ENCODE measurements around the gene SLC6A11. TPM values are rescaled to one million over a fixed set of nuclear protein-coding genes. Genes with fewer than 3 reads are reported as not detected.
A peak's percentile ranks its signal among the peaks of the same experiment; 100 is the strongest.

The SLC6A11 gene
- total and polyA plus RNA-seq, 2 of the 13 experiments (the other 11 are each of a cell fraction or from before 2014, with no cell fraction given): 17.9 to 34.5 TPM

GRCh38 chr3:10928961-10929471 is 113.0 kb downstream of the SLC6A11 start:
- POLR2A ChIA-PET: no interaction called here
- Histone ChIP-seq H3K9ac (ENCODE audit: insufficient read depth, low read depth, low read length) (no peak overlapping the region), H3K4me2 (ENCODE audit: low read depth, low read length) (no peak overlapping the region), H3K36me3 (replicated peaks in 1 of 2; ENCODE audit: control insufficient read depth in 1 of 2, insufficient read depth in 2 of 2, low read length in 2 of 2) (peaks cover 0 to 2% of the 10 kb centered on the region in 2 experiments; a peak in 2 of 5 replicates), H2AFZ (ENCODE audit: low read length) (no peak overlapping the region), H3K9me3 (ENCODE audit: low read length) (no peaks in the 10 kb centered on the region), H3K27ac (ENCODE audit: extremely low read length, insufficient read depth, low read length) (no peak overlapping the region), H3K79me2 (ENCODE audit: insufficient read depth, low read length) (no peaks in the 10 kb centered on the region), H3K4me1 (ENCODE audit: insufficient read depth, low read length) (no peaks in the 10 kb centered on the region), H3K4me3 (replicated peaks in 1 of 3; ENCODE audit: insufficient read depth in 1 of 3, low read depth in 2 of 3, low read length in 3 of 3) (no peak overlapping the region), H4K20me1 (ENCODE audit: insufficient read depth, low read length) (no peaks in the 10 kb centered on the region), H3K27me3 (ENCODE audit: control insufficient read depth in 1 of 2, insufficient read depth in 2 of 2, low read length in 2 of 2) (peaks cover 0 to 2% of the 10 kb centered on the region in 2 experiments; a peak in 1 of 5 replicates)
- intact Hi-C loops (cut with micrococcal nuclease; ENCODE audit: unreplicated experiment): no loop called here
- DNase-seq (ENCODE audit: low spot score) (no peak), FAIRE-seq (no peak), ATAC-seq (no peak)
- CTCF ChIA-PET (ENCODE audit: low intra/inter-chr PET ratio, low total read pairs): no interaction called here
- no TSS peak for BruUV-seq (replicated peaks)
- no peak for TF ChIP-seq CHD2 (IDR thresholded peaks at IDR 0.05; ENCODE audit: low read depth, low read length)
- TF ChIP-seq AGO2 (optimal IDR thresholded peaks at IDR 0.05; ENCODE audit: low read depth, low read length): peak; percentile 30
- in situ Hi-C loops (cut with HindIII; ENCODE audit: extremely low pct_ligation_motif_present, low pct_unique_long_range_greater_than_20kb): no loop called here
- 76% methylated on average over 13 of the region's 17 CpGs for WGBS (ENCODE audit: low lambda C conversion rate)

- POLR2A ChIA-PET: no interaction called here
These were observed 114.1 kb downstream of the SLC6A11 start for GRCh38 chr3:10929978-10930665.

More at GRCh38 chr3:10929978-10930665, 114.1 kb downstream of the SLC6A11 start:
- intact Hi-C loops (cut with micrococcal nuclease; ENCODE audit: unreplicated experiment) (no loop called here), in situ Hi-C loops (cut with HindIII; ENCODE audit: extremely low pct_ligation_motif_present, low pct_unique_long_range_greater_than_20kb) (no loop called here)
- Histone ChIP-seq H3K4me1 (ENCODE audit: insufficient read depth, low read length) (no peaks in the 10 kb centered on the region), H2AFZ (ENCODE audit: low read length) (no peak overlapping the region), H3K9ac (ENCODE audit: insufficient read depth, low read depth, low read length) (no peak overlapping the region), H3K4me2 (ENCODE audit: low read depth, low read length) (no peak overlapping the region), H3K27ac (ENCODE audit: extremely low read length, insufficient read depth, low read length) (no peak overlapping the region), H3K27me3 (ENCODE audit: control insufficient read depth in 1 of 2, insufficient read depth in 2 of 2, low read length in 2 of 2) (peaks cover 0 to 2% of the 10 kb centered on the region in 2 experiments; a peak in 1 of 5 replicates), H3K4me3 (replicated peaks in 1 of 3; ENCODE audit: insufficient read depth in 1 of 3, low read depth in 2 of 3, low read length in 3 of 3) (no peak overlapping the region), H3K9me3 (ENCODE audit: low read length) (no peaks in the 10 kb centered on the region), H3K36me3 (replicated peaks in 1 of 2; ENCODE audit: control insufficient read depth in 1 of 2, insufficient read depth in 2 of 2, low read length in 2 of 2) (peaks cover 0 to 3% of the 10 kb centered on the region in 2 experiments; a peak in 2 of 5 replicates), H3K79me2 (ENCODE audit: insufficient read depth, low read length) (no peaks in the 10 kb centered on the region), H4K20me1 (ENCODE audit: insufficient read depth, low read length) (no peaks in the 10 kb centered on the region)
- BruUV-seq (replicated peaks): no TSS peak
- 55% methylated on average over 7 of the region's 9 CpGs for WGBS (ENCODE audit: low lambda C conversion rate)
- ATAC-seq (no peak), FAIRE-seq (no peak), DNase-seq (ENCODE audit: low spot score) (no peak)
- no peak for TF ChIP-seq RFX5 (IDR thresholded peaks at IDR 0.05; ENCODE audit: low read depth, low read length)
- no peak for TF ChIP-seq CHCHD3 (CRISPR knock-in tag; IDR thresholded peaks at IDR 0.05)
- TF ChIP-seq JARID2 (CRISPR knock-in tag; IDR thresholded peaks at IDR 0.05; ENCODE audit: insufficient replicate concordance): no peak
- TF ChIP-seq TCF7 (IDR thresholded peaks at IDR 0.05; ENCODE audit: low read depth): no peak
- TF ChIP-seq HNF4A (CRISPR knock-in tag; IDR thresholded peaks at IDR 0.05): no peak
- TF ChIP-seq ZNF230 (CRISPR knock-in tag; IDR thresholded peaks at IDR 0.05): no peak
- no peak for TF ChIP-seq ZNF501 (CRISPR knock-in tag; IDR thresholded peaks at IDR 0.05)
- TF ChIP-seq NFIC (IDR thresholded peaks at IDR 0.05; ENCODE audit: low read length): no peak
- TF ChIP-seq ZNF563 (CRISPR knock-in tag; IDR thresholded peaks at IDR 0.05): no peak
- CTCF ChIA-PET (ENCODE audit: low intra/inter-chr PET ratio, low total read pairs): no interaction called here

Data from HepG2 (cell line).